Activated CD4-positive, alpha-beta T cell treated with anti-CD3 and anti-CD28 coated beads for 4 hours (primary cell): Measurements from ENCODE around the gene POLA1.

Experiments
- DNase-seq, 2 donors: peaks; one replicate each; pipeline ENCODE4 v3.0.0-alpha.2; 2020

The POLA1 gene

GRCh38 chrX:24988314-24988713 is 294.6 kb downstream of the POLA1 start:
- DNase-seq: no peak

DNA sequence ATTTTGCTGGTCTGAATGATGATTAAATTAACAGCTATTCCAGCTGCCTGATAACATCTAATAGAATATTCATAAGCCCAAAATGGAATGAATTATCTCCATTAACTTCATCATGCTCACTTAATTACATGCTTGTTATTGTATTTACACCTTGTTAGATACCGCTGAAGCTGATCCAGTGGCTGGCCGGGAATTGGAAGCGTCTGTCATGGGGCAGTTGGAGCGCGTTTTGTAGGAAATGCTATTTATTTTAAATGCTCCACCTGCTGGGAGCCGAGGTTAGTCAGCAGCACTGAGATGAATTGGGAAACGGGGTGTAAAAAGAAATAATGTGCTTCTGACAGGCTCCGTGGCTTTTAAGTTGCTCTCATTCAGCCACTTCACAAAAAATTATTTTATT is 296.8 kb downstream of the POLA1 start:
- no peak for DNase-seq

DNA sequence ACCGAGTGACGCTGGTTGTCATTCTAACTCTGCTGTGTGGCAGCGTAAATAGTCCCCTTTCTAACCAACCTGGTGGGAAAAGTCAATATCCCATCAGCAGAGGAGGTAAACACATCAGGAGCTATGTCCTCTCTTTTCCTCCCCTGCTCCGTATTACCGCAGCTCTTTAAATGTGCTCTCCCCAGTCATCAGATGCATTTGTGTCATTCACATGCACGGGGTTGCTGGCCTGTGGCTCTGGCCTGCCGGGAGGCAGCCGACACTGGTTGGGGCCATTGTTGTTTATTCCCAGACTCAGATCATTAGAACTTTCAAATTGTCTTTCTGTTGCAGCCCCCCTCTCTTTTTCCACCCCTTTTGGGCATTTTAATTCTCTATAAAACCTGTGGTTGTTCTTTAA is 300.2 kb downstream of the POLA1 start:
- no peak for DNase-seq

DNA sequence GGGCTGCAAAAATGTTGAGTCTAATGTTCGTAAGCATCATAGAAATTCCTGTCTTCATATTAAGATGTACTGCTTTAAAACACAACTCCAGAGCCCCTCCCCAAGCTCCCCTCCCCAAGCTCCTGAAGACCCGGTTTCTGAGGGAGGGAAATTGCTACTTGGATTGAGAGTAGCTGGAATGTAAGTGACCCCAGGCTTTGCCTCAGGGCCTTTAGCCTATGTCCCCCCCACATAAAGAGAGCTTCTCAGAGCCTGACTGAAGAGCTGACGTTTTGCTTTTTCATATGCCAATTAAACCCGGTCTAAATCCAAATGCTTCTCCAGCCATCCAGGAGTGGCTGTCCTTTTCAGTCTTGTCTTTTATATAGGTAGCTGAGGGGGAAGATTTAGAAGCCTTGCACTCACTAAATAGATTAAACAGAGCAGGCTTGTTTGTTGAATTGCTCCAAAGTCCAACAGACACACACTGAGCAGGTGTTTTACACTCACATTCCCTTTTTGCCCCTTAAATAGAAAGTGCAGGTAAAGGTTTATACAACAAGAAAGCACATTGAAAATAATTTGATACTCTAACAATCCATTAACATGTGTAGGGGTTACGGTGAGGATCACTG is 302.5 kb downstream of the POLA1 start:
- DNase-seq: no peak

DNA sequence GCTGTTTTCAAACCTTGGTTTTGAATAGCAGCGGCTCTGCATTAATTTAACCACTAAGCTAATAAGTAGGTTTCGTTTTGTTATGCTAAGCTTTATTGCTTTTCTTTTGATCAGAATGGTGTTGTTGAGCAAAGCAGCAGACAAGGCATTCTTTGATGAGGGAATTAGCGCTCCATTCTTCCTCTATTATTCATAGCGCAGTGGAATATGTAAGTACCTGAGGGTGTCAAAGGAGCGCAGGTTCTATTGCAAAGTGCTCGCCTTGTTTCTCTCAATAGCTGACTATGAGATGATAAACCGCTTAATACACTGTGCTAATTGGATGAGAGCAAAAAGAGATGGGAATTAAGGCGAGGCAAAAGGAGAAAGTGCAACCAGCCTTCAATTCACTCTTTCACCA is 305.8 kb downstream of the POLA1 start:
- no peak for DNase-seq

DNA sequence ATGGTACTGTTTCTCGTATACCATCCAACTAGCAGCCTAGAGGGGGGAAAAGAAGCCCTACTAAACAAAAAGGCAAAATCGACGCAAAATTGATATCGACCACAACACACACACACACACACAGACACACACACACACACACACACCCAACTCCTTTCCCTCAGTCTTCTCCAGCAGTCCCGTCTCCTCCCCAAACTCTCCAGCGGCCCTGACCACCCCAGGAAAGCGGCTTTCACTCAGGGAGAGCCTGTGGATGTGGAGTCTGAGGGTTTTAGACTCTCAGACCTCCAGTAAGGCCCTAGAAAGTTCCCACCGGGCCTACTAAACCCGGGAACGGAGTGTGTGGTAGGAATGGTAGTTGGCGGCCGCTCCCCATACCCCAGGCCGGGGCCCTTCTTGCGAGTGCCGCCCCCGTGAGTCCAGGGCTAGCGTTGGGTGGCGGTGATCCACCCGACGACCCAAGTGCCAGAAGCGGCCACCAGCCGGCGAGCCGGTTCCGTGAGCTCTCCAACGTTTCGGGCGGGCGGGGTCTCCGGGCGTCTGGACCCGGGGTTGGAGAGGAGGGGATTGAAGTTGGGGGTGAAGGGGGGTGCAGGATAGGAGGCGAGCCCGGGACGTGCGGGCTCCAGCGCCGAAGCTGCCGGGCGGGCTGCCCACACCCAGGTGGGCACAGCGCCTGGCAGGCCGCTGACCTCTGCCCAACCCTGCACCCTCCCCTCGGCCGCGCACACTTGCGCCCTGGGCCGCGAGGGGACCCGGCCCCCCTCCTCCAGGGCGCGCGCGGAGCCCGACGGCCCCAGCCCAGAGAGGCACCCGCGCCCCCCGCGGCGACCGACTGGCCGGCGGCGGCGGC is 308.3 kb downstream of the POLA1 start:
- DNase-seq: no peak

GRCh38 chrX:25002661-25003020 is 308.9 kb downstream of the POLA1 start:
- DNase-seq: no peak

GRCh38 chrX:25003066-25003849 is 309.5 kb downstream of the POLA1 start:
- DNase-seq: no peak

- no peak for DNase-seq
Measured at GRCh38 chrX:25004040-25004439, 310.3 kb downstream of the POLA1 start.

GRCh38 chrX:25004485-25005032 is 310.8 kb downstream of the POLA1 start:
- DNase-seq: no peak

GRCh38 chrX:25005034-25005381 is 311.3 kb downstream of the POLA1 start:
- no peak for DNase-seq

DNA sequence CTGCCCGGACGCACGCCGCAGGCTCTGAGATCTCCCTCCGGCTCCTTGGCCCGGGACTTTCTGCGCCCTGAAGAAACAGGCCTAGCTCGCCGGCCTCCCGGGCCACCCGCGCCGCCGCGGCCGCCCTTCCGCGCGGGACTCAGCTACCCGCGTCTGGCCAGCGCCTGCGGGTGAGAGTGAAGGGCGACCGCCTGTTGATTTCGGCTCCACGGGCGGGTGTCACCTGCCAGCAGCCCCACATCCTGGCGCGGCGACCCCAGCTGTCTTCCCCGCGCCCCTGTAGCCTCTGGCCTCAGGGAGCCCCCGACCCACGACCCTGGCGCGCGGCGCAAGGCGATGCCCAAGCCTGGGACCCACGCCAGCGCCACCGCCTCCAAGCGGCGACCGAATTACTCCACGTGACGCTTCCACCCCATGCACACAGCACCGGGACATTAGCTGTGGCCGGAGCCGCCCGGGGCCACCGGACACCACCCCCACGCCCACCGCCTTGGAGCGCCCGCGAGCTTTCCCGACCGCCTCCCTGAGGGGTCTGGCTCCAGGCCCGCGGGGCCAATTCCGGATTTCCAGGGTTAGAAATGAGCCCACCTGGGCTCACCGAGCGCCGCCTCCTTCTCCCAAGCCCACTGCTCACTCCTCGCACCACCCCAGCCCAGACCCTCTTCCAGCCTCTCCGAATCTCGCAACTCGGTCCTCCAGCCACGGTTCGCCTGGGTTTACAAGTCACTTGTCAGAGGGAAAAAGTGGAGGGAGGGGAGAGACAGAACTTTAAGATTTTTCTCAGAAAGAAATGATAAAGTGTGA is 311.9 kb downstream of the POLA1 start:
- DNase-seq: no peak

DNA sequence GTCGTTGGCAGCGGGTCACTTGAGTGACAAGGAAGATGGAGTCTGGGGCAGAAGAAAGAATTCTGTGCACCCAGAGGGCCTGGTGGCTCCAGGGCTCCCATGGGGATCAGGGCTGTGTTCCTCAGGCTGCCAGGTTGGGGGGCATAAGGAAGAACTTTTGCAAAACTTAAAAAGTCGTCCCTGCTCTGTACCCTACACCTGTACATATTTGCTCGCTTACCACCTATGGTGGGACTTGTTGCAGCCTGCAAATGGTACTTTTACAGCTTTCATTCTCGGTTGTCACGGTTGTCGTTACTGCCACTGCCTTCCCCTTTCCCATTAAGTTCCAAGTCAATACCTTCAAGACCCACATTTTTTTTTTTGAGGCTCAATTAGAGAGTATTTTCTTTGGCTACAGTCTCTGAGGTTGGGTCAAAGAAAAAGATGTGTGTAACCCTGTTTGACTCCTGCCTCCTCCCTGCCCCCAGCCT is 312.9 kb downstream of the POLA1 start:
- no peak for DNase-seq

DNA sequence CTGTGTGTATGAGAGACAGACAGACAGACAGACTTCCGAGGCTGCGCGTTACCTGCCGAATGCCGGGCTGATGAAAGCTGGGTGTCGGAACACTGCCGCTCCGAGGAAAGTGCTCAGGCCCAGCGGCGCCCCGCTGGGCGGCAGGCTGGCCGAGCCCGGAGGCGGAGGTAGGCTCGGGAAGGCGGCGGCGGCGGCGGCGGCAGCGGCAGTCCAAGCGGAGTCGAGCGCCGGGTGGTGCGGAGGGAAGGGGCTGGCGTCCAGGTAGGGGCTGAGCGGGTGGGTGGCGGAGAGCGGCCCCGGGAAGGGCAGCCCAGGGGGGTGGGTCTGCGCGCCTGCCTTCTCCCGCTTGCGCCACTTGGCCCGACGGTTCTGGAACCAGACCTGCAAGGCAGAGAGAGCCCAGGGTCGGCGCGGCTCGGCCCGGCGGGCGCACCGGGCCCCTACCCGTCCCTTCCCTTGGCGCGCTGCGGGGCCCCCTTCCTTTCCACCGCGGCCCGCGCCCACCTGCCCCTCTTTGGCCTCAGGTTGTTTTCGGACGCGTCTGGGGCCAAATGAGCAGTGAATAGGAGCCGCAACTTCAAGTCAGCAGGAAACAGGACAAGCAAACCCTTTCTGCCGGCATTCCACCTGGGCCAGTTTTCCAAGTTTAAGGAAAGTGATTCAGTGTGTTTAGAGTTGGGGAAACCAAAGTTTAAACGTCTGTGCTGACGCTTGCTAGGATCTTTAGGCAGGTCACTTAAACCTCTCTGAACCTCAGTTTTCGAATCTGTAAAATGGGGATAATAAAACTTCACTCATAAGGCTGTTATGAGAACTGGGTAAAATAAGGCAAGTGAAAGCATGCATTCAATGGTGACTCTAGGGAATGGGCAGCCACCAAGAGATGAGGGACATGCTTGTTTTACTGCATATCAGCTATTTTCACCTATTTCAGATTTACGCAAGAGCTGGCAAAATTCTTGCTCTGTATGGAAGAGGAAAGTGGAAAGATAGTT is 313.6 kb downstream of the POLA1 start:
- no peak for DNase-seq

GRCh38 chrX:25009407-25009806 is 315.7 kb downstream of the POLA1 start:
- DNase-seq: no peak

- no peak for DNase-seq
Measured at GRCh38 chrX:25010784-25011588, 317.3 kb downstream of the POLA1 start.

- DNase-seq: no peak
Measured at GRCh38 chrX:25011589-25012432, 318.1 kb downstream of the POLA1 start.

DNA sequence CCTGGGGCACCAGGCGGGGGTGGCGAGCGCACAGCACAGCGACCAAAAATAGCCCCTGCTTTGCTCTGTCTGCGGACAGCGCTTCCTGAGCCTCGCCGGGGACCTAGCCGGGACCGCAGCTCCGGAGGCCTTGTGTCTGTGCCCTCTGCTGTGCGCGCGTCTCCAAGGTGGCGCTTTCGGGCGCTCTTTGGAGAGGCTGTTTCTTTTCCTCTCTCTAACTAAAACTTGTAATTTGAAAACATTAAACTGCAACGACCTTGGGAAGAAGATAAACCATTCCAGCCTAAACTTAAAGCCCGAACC is 318.7 kb downstream of the POLA1 start:
- DNase-seq: no peak

GRCh38 chrX:25012793-25013631 is 319.3 kb downstream of the POLA1 start:
- no peak for DNase-seq
